H1 (cell line): ENCODE data around the gene YWHAG. TPM values are rescaled to one million over a fixed set of nuclear protein-coding genes. Genes with fewer than 3 reads are reported as not detected.

Source experiments
- CTCF ChIA-PET: fragments of 300-600 bp; sonication (Branson Sonifier 250); formaldehyde crosslinking; loops from one replicate; lab custom pipeline; 2021; ENCODE audit not compliant: partially characterized antibody; lab: Charles Lee
- POLR2A ChIA-PET: fragments of 300-600 bp; sonication (Branson Sonifier 250); formaldehyde crosslinking; loops from one replicate; lab custom pipeline; 2021; ENCODE audit warnings: inconsistent platforms; ENCODE audit not compliant: partially characterized antibody; lab: Charles Lee
- DNase-seq, 2 experiments: peaks; one replicate each; pipeline versions ENCODE4 v3.0.0 to v3.0.0-alpha.2; 2010 to 2022; ENCODE audit warnings: low spot score in 2 of 2, low read depth in 1 of 2, mixed read lengths in 1 of 2
- FAIRE-seq: peaks from 2 replicates; lab custom pipeline; 2011; peaks lifted over from hg19 to GRCh38; lab: Jason Lieb, UNC
- H2AFZ ChIP-seq: 2 replicates; pipeline ENCODE4 v1.8.1; 2012; ENCODE audit warnings: low read length, inconsistent platforms
- H2AK5ac ChIP-seq: 2 replicates; pipeline ENCODE4 v1.6.1; 2013; ENCODE audit warnings: low read depth, low read length
- H2BK120ac ChIP-seq: replicated peaks from 2 replicates; pipeline ENCODE3; 2013; ENCODE audit warnings: low read depth, low read length, inconsistent platforms
- H2BK12ac ChIP-seq: 2 replicates; pipeline ENCODE4 v1.6.1; 2013; ENCODE audit warnings: low read depth, low read length
- H2BK15ac ChIP-seq: 2 replicates; pipeline ENCODE4 v1.6.1; 2013; ENCODE audit warnings: low read length
- H2BK20ac ChIP-seq: 2 replicates; pipeline ENCODE4 v1.6.1; 2013; ENCODE audit warnings: low read length
- H2BK5ac ChIP-seq: 2 replicates; pipeline ENCODE4 v1.6.1; 2013; ENCODE audit warnings: low read depth, low read length
- H3K14ac ChIP-seq: 2 replicates; pipeline ENCODE4 v1.6.1; 2013; ENCODE audit warnings: inconsistent platforms; ENCODE audit not compliant: insufficient read length
- H3K18ac ChIP-seq: 2 replicates; pipeline ENCODE4 v1.6.1; 2013; ENCODE audit warnings: low read length; ENCODE audit errors: extremely low read depth
- H3K23ac ChIP-seq: 2 replicates; pipeline ENCODE4 v1.6.1; 2013; ENCODE audit warnings: inconsistent platforms; ENCODE audit not compliant: insufficient read length
- H3K23me2 ChIP-seq: 2 replicates; pipeline ENCODE4 v1.6.1; 2013; ENCODE audit warnings: low read depth, low read length
- H3K27ac ChIP-seq: 2 replicates; pipeline ENCODE4 v1.6.1; 2011; ENCODE audit warnings: low read depth, low read length, inconsistent platforms
- H3K27me3 ChIP-seq, 4 experiments: replicated peaks in 1 of 4; 1 replicate in 1 of 4; 2 replicates in 3 of 4; pipeline versions ENCODE4 v1.6.1 to v1.8.1; 2011 to 2013; ENCODE audit warnings: low read length in 3 of 4, mild to moderate bottlenecking in 3 of 4, inconsistent platforms in 2 of 4, mixed read lengths in 2 of 4, moderate library complexity in 1 of 4; ENCODE audit not compliant: control insufficient read depth in 3 of 4, insufficient read depth in 3 of 4; ENCODE audit errors: extremely low read depth in 1 of 4
- H3K36me3 ChIP-seq, 4 experiments: 2 replicates each; pipeline versions ENCODE4 v1.6.1 to v1.8.1; 2011 to 2013; ENCODE audit warnings: mild to moderate bottlenecking in 4 of 4, low read length in 3 of 4, moderate library complexity in 2 of 4, control low read depth in 1 of 4, inconsistent platforms in 1 of 4; ENCODE audit not compliant: insufficient read depth in 4 of 4, control insufficient read depth in 2 of 4
- H3K4ac ChIP-seq: replicated peaks from 2 replicates; pipeline ENCODE3; 2013; ENCODE audit warnings: low read length, low read depth, mixed read lengths, inconsistent platforms; ENCODE audit not compliant: insufficient read length
- H3K4me1 ChIP-seq, 4 experiments: replicated peaks in 1 of 4; 1 replicate in 1 of 4; 2 replicates in 3 of 4; pipeline versions ENCODE4 v1.6.1 to v1.8.1; 2011 to 2013; ENCODE audit warnings: low read length in 3 of 4, inconsistent platforms in 2 of 4, mixed read lengths in 1 of 4; ENCODE audit not compliant: insufficient read depth in 4 of 4, control insufficient read depth in 3 of 4
- H3K4me2 ChIP-seq, 2 experiments: 2 replicates each; pipeline versions ENCODE4 v1.6.1 to v1.8.1; 2011 to 2013; ENCODE audit warnings: low read depth in 2 of 2, low read length in 2 of 2, control low read depth in 1 of 2, inconsistent platforms in 1 of 2, mild to moderate bottlenecking in 1 of 2; ENCODE audit not compliant: insufficient read depth in 1 of 2
- H3K4me3 ChIP-seq, 4 experiments: fragments of 200-600, 300-600 bp in 1 of 4; sonication (generic), shearing (Covaris generic), sonication (Bioruptor Twin) in 1 of 4; 2 replicates each; pipeline versions ENCODE4 v1.5.1 to v1.8.1; 2011 to 2016; ENCODE audit warnings: low read length in 4 of 4, low read depth in 3 of 4, control low read depth in 2 of 4, inconsistent platforms in 2 of 4, mild to moderate bottlenecking in 2 of 4, mixed read lengths in 1 of 4, moderate library complexity in 1 of 4; ENCODE audit not compliant: insufficient read depth in 2 of 4; ENCODE audit errors: extremely low read depth in 1 of 4
- H3K56ac ChIP-seq: replicated peaks from 2 replicates; pipeline ENCODE3; 2013; ENCODE audit warnings: low read depth, mild to moderate bottlenecking, mixed read lengths, low read length, inconsistent platforms; ENCODE audit not compliant: insufficient read length
- H3K79me1 ChIP-seq: 2 replicates; pipeline ENCODE4 v1.6.1; 2013; ENCODE audit warnings: low read depth, low read length, control low read depth
- H3K79me2 ChIP-seq, 2 experiments: 2 replicates each; pipeline versions ENCODE4 v1.6.1 to v1.8.1; 2012 to 2013; ENCODE audit warnings: low read length in 2 of 2, mild to moderate bottlenecking in 2 of 2, inconsistent platforms in 1 of 2; ENCODE audit not compliant: insufficient read depth in 2 of 2, control insufficient read depth in 1 of 2
- H3K9ac ChIP-seq, 4 experiments: replicated peaks in 1 of 4; 1 replicate in 1 of 4; 2 replicates in 3 of 4; pipeline versions ENCODE4 v1.6.1 to v1.8.1; 2011 to 2013; ENCODE audit warnings: low read depth in 3 of 4, low read length in 3 of 4, control low read depth in 2 of 4, mild to moderate bottlenecking in 2 of 4, moderate library complexity in 2 of 4, inconsistent platforms in 1 of 4; ENCODE audit errors: extremely low read depth in 1 of 4
- H3K9me3 ChIP-seq, 2 experiments: 2 replicates each; pipeline versions ENCODE4 v1.6.1 to v1.8.1; 2012 to 2013; ENCODE audit warnings: mild to moderate bottlenecking in 2 of 2, moderate library complexity in 2 of 2, control low read depth in 1 of 2, inconsistent platforms in 1 of 2, low read depth in 1 of 2, low read length in 1 of 2, mixed read lengths in 1 of 2; ENCODE audit not compliant: insufficient read depth in 2 of 2
- H4K20me1 ChIP-seq, 2 experiments: replicated peaks in 1 of 2; 2 replicates each; pipeline versions ENCODE3 to v1.8.1; 2011 to 2013; ENCODE audit warnings: inconsistent platforms in 2 of 2, low read length in 2 of 2, mild to moderate bottlenecking in 1 of 2; ENCODE audit not compliant: insufficient read depth in 2 of 2, control insufficient read depth in 1 of 2
- H4K5ac ChIP-seq: 2 replicates; pipeline ENCODE4 v1.6.1; 2013; ENCODE audit warnings: low read length, low read depth, mixed read lengths, inconsistent platforms; ENCODE audit not compliant: insufficient read length
- H4K8ac ChIP-seq: 2 replicates; pipeline ENCODE4 v1.8.0; 2013; ENCODE audit warnings: mild to moderate bottlenecking, moderate library complexity, low read length, inconsistent platforms; ENCODE audit not compliant: insufficient read depth; ENCODE audit errors: extremely low read depth
- H4K91ac ChIP-seq: replicated peaks from 2 replicates; pipeline ENCODE3; 2013; ENCODE audit warnings: low read length, mixed read lengths, inconsistent platforms; ENCODE audit not compliant: insufficient read length
- BACH1 ChIP-seq: IDR thresholded peaks from 2 replicates; pipeline ENCODE4 v1.6.1; 2012; ENCODE audit warnings: low read length, improper control_type of control experiment
- JUN ChIP-seq: IDR thresholded peaks from 2 replicates; pipeline ENCODE4 v1.6.1; 2011; ENCODE audit warnings: low read depth, mild to moderate bottlenecking, improper control_type of control experiment, low read length
- KDM4A ChIP-seq: IDR thresholded peaks from one replicate; pipeline ENCODE4 v1.7.1; 2012; ENCODE audit warnings: low read depth, mild to moderate bottlenecking, moderate library complexity, low read length, inconsistent platforms; ENCODE audit not compliant: severe bottlenecking
- SIN3A ChIP-seq, 2 experiments: IDR thresholded peaks in 1 of 2; conservative IDR thresholded peaks in 1 of 2; 2 replicates each; pipeline ENCODE4 v1.6.1; 2011 to 2012; ENCODE audit warnings: low read length in 2 of 2, improper control_type of control experiment in 1 of 2, low read depth in 1 of 2, mild to moderate bottlenecking in 1 of 2
- SIRT6 ChIP-seq: IDR thresholded peaks from one replicate; pipeline ENCODE4 v1.7.1; 2012; ENCODE audit warnings: low read length, inconsistent platforms
- SUZ12 ChIP-seq: fragments of 200-600 bp; sonication (generic); IDR thresholded peaks from 2 replicates; pipeline ENCODE4 v1.6.1; 2012; ENCODE audit warnings: mild to moderate bottlenecking, inconsistent platforms, low read length, moderate library complexity, mixed read lengths
- TCF12 ChIP-seq: IDR thresholded peaks from 2 replicates; pipeline ENCODE4 v1.6.1; 2011; ENCODE audit warnings: low read depth, mild to moderate bottlenecking, low read length
- WGBS, 2 experiments: shearing (Covaris generic) in 1 of 2; methylation state at CpG; one replicate each; pipeline versions ENCODE4 v1.1.6 to v1.1.7; 2013 to 2015; ENCODE audit warnings: low lambda C conversion rate in 2 of 2, mixed read lengths in 2 of 2, inconsistent platforms in 1 of 2, low coverage in 1 of 2, missing lambda C conversion rate in 1 of 2; ENCODE audit not compliant: insufficient replicate concordance in 2 of 2, insufficient coverage in 1 of 2, insufficient read length in 1 of 2; ENCODE audit errors: extremely low coverage in 1 of 2, missing lambda C conversion rate in 1 of 2; 5-methylcytosine and 5-hydroxymethylcytosine counted together
- polyA plus RNA-seq, 7 experiments: library from polyadenylated mRNA; depleted of rRNA in 3 of 7; stranded (reverse) in 5 of 7; unstranded in 2 of 7; fragments of >200 nt in 5 of 7; fragments of 200-250 nt in 2 of 7; gene quantifications; 1 replicate in 5 of 7; 2 replicates in 1 of 7; 4 replicates in 1 of 7; pipeline versions ENCODE4 v1.2.1 to v1.2.3, GENCODE V29; 2011 to 2013; ENCODE audit warnings: missing spikeins in 2 of 7, mixed read lengths in 2 of 7
- total RNA-seq: library from RNA; stranded (reverse); fragmentation: NEBNext Ultra II Directional; extraction: Animal tissue kit (Norgen Biotek cat#: 25700); gene quantifications from 2 replicates; pipeline ENCODE4 v1.2.1, GENCODE V29; 2021

Gene YWHAG
- total and polyA plus RNA-seq, 2 of the 8 experiments (the other 6 are each of a cell fraction or from before 2014, with no cell fraction given): 57.2 to 241 TPM

DNA sequence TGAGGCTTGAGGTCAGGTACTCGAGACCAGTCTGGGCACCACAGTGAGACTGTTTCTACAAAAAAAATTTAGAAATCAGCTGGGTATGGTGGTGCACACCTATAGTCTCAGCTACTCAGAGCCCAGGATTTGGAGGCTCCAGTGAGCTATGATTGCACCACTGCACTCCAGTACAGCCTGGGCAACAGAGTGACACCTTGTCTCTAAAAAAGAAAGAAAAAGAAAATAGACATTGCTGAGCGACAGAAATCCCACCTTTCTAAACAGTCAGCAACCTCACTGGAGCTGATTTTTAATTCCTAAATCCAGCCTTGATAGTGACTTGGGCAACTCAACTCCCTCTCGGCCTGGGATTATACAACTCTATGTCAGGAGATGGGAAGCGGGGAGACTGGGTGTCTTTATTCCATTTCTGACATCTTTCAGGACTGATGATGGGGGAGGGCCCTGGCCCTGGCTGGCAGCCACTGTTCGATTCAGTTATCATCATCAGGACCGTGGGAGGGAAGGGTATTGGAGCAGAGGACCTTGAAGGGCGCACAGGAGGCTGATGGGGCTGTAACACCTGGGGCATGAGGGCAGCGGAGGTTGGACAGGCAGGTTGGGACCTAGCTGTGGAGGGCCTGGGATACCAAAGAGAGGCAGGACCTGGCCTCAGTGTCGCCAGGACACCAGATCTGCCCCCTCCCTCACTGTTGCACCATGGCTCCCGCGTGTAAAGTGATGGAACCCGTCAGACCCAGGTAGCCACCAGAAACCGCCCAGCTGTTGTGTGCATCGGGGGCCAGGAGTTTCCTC is 41.6 kb downstream of the YWHAG start:
- POLR2A ChIA-PET: interaction anchor here (0.7 to 4.7 kb wide), 25 partner anchors 8 to 269 kb away, joined by 3 to 31 read pairs (median 5); partner anchors contain the start of genes HSPB1, MDH2, STYXL1 and YWHAG
- Histone ChIP-seq H3K4ac (peak overlapping the region; percentile 72), H4K8ac (peak overlapping the region; percentile 94; the same call in 1 of the 2 replicates), H3K56ac (peak overlapping the region; percentile 2), H4K5ac (peak overlapping the region; percentile 91), H3K18ac (peak overlapping the region; percentile 80), H3K79me2 (no peaks in the 10 kb centered on the region), H2BK5ac (peak overlapping the region; percentile 94), H2BK120ac (peak overlapping the region; percentile 19), H3K9me3 (no peaks in the 10 kb centered on the region), H3K23ac (no peak overlapping the region), H2AFZ (peak overlapping the region; percentile 45), H2BK20ac (0 out of 2 replicates have a peak overlapping the region, but pooled peaks have one; percentile 6), H2AK5ac (peak overlapping the region; percentile 67), H3K4me1 (peaks cover 0 to 11% (median 7%) of the 10 kb centered on the region in 4 experiments; a peak in 6 of 7 replicates), H3K36me3 (no peaks in the 10 kb centered on the region; a peak in 1 of 8 replicates), H3K9ac (peak overlapping the region in 3 of 4 experiments; percentile 44 to 52 (median 49); a peak in 5 of 7 replicates), H3K4me2 (peak overlapping the region; percentile 67 to 85), H2BK15ac (peak overlapping the region; percentile 97), H3K79me1 (no peaks in the 10 kb centered on the region), H3K14ac (no peak overlapping the region), H4K20me1 (peaks cover 1 to 2% of the 10 kb centered on the region in 2 experiments)
- DNase-seq: no peak
- 69% methylated on average over 14 of the region's 14 CpGs; no CpG with 5 or more reads in 1 of the 2 experiments for WGBS, 2 experiments
- FAIRE-seq: no peak
- TF ChIP-seq JUN (no peak), KDM4A (peak; percentile 7), BACH1 (no peak), SIRT6 (no peak), SIN3A (conservative IDR thresholded peaks at IDR 0.05 in 1 of 2, IDR thresholded peaks at IDR 0.05 in 1 of 2; ENCODE audit: low read depth in 1 of 2, low read length in 2 of 2) (peak in 1 of 2 experiments; percentile 43; a peak in 1 of 4 replicates), SUZ12 (no peak), TCF12 (no peak)
- TF ChIP-seq, all 59 proteins: peak for 2
- Histone ChIP-seq H4K91ac (peak overlapping the region; percentile 98), H3K27me3 (no peaks in the 10 kb centered on the region), H3K27ac (peak overlapping the region; percentile 81; the same call in 1 of the 2 replicates), H2BK12ac (peak overlapping the region; percentile 97), H3K4me3 (peak overlapping the region in 3 of 4 experiments; percentile 12 to 78 (median 29); a peak in 4 of 8 replicates), H3K23me2 (peaks cover 4% of the 10 kb centered on the region; the same call in 1 of the 2 replicates)
- CTCF ChIA-PET: interaction anchor here (0.6 to 20.9 kb wide), 14 partner anchors 10 to 757 kb away, joined by 3 to 426 read pairs (median 4); partner anchors contain the start of gene HSPB1
